GM12878 (cell line): ENCODE results near the gene BNIP5. TPM values are rescaled to one million over a fixed set of nuclear protein-coding genes. Genes with fewer than 3 reads are reported as not detected.

Source experiments
- ATAC-seq: fragments of 200-7000 bp; cut with Tn5 transposase; 3 replicates; pipeline ENCODE4 v1.9.1; 2020; ENCODE audit warnings: mild to moderate bottlenecking, moderate library complexity
- BruUV-seq: library from RNA; stranded (reverse); fragments of 400-500 nt; replicated peaks from 2 replicates; lab custom pipeline; 2021; lab: Mats Ljungman, UMichigan
- CTCF ChIA-PET: fragments of 300-600 bp; sonication (Branson Sonifier 250); formaldehyde crosslinking; extraction: SDS; loops from one replicate; lab custom pipeline; 2021; ENCODE audit warnings: inconsistent platforms; lab: Yijun Ruan, JAX
- POLR2A ChIA-PET: fragments of 350-600 bp; formaldehyde crosslinking; extraction: SDS; loops from one replicate; lab custom pipeline; 2021; ENCODE audit warnings: inconsistent platforms; lab: Charles Lee
- RAD21 ChIA-PET: fragments of 300-600 bp; sonication (Branson Sonifier 250); formaldehyde crosslinking; loops from one replicate; lab custom pipeline; 2023; ENCODE audit warnings: antibody characterized with exemption; ENCODE audit not compliant: unreplicated experiment; lab: Charles Lee
- SMC1A ChIA-PET: fragments of 300-600 bp; sonication (Branson Sonifier 250); formaldehyde crosslinking; loops from one replicate; lab custom pipeline; 2023; ENCODE audit not compliant: unreplicated experiment, uncharacterized antibody; lab: Charles Lee
- DNase-seq: peaks from one replicate; pipeline ENCODE4 v3.0.0-alpha.2; 2011; ENCODE audit warnings: low read depth, low spot score
- FAIRE-seq: peaks from 3 replicates; lab custom pipeline; 2011; peaks lifted over from hg19 to GRCh38; lab: Jason Lieb, UNC
- H2AFZ ChIP-seq: 2 replicates; pipeline ENCODE4 v1.6.0; 2011; ENCODE audit warnings: low read depth, low read length, control low read depth; ENCODE audit not compliant: control insufficient read depth
- H3K27ac ChIP-seq: 2 replicates; pipeline ENCODE4 v1.5.1; 2011; ENCODE audit warnings: control low read depth; ENCODE audit not compliant: control insufficient read depth, insufficient read depth
- H3K27me3 ChIP-seq, 2 experiments: replicated peaks in 1 of 2; 2 replicates each; pipeline versions ENCODE4 v1.6.0 to v1.6.1; 2011; ENCODE audit warnings: low read length in 1 of 2; ENCODE audit not compliant: control insufficient read depth in 2 of 2, insufficient read depth in 2 of 2
- H3K36me3 ChIP-seq, 2 experiments: 2 replicates each; pipeline ENCODE4 v1.5.1; 2011; ENCODE audit warnings: low read length in 1 of 2; ENCODE audit not compliant: control insufficient read depth in 2 of 2, insufficient read depth in 2 of 2
- H3K4me1 ChIP-seq: 2 replicates; pipeline ENCODE4 v1.6.1; 2011; ENCODE audit warnings: mild to moderate bottlenecking, low read length, moderate library complexity, mixed read lengths; ENCODE audit not compliant: control insufficient read depth, insufficient read depth
- H3K4me2 ChIP-seq: 2 replicates; pipeline ENCODE4 v1.6.0; 2011; ENCODE audit warnings: control low read depth; ENCODE audit not compliant: control insufficient read depth, insufficient read depth
- H3K4me3 ChIP-seq: fragments of 200-600 bp; sonication (generic); 2 replicates; pipeline ENCODE4 v1.5.1; 2016
- H3K79me2 ChIP-seq: 2 replicates; pipeline ENCODE4 v1.6.0; 2011; ENCODE audit warnings: low read length; ENCODE audit not compliant: control insufficient read depth, insufficient read depth
- H3K9ac ChIP-seq: 2 replicates; pipeline ENCODE4 v1.8.0; 2011; ENCODE audit warnings: low read length, control low read depth, mixed read lengths; ENCODE audit not compliant: control insufficient read depth, insufficient read depth
- H3K9me3 ChIP-seq: replicated peaks from 3 replicates; pipeline ENCODE4 v1.5.1; 2011; ENCODE audit warnings: mild to moderate bottlenecking, low read length; ENCODE audit not compliant: control insufficient read depth, insufficient read depth
- H4K20me1 ChIP-seq: 2 replicates; pipeline ENCODE4 v1.6.0; 2011; ENCODE audit not compliant: control insufficient read depth, insufficient read depth
- FOXM1 ChIP-seq: IDR thresholded peaks from 2 replicates; pipeline ENCODE4 v1.6.1; 2012; ENCODE audit warnings: low read depth, mild to moderate bottlenecking, inconsistent platforms, low read length, moderate library complexity
- HDGF ChIP-seq: fragments of 450-650 bp; IDR thresholded peaks from 2 replicates; pipeline ENCODE4 v1.6.1; 2016; ENCODE audit warnings: antibody characterized with exemption
- MEF2B ChIP-seq: fragments of 450-650 bp; IDR thresholded peaks from 2 replicates; pipeline ENCODE4 v1.6.1; 2018; ENCODE audit warnings: mild to moderate bottlenecking, moderate library complexity; ENCODE audit not compliant: partially characterized antibody, poor library complexity, severe bottlenecking
- WGBS: methylation state at CpG from one replicate; pipeline ENCODE4 v1.1.6; 2016; ENCODE audit warnings: low lambda C conversion rate; ENCODE audit not compliant: insufficient replicate concordance, insufficient coverage; ENCODE audit errors: missing lambda C conversion rate; 5-methylcytosine and 5-hydroxymethylcytosine counted together
- in situ Hi-C: fragments of 300-500 bp; cut with MboI; formaldehyde crosslinking; loops from 9 replicates; pipeline ENCODE4 v1.14.3; 2018; ENCODE audit warnings: mixed read lengths
- intact Hi-C: fragments of 100-400 bp; cut with micrococcal nuclease; formaldehyde crosslinking; loops from one replicate; pipeline ENCODE4 v1.14.2; 2022; ENCODE audit not compliant: unreplicated experiment
- polyA plus RNA-seq, 11 experiments: library from polyadenylated mRNA; depleted of rRNA in 4 of 11; unstranded in 6 of 11; stranded (reverse) in 5 of 11; fragments of >200 nt; fragmentation: Nextera tagmentation in 4 of 11; fragmentation: Illumina TruSeq in 1 of 11; extraction: Ambion mirVana in 4 of 11; extraction: Trizol in 1 of 11; gene quantifications; 1 replicate in 1 of 11; 2 replicates in 10 of 11; pipeline versions ENCODE4 v1.2.1 to v1.2.3, GENCODE V29; 2011 to 2016; ENCODE audit warnings: inconsistent platforms in 2 of 11, missing spikeins in 2 of 11, low read depth in 1 of 11
- total RNA-seq, 4 experiments: library from RNA; depleted of rRNA in 3 of 4; stranded (reverse); fragments of >200 nt in 3 of 4; fragmentation: Illumina TruSeq in 1 of 4; extraction: Trizol in 1 of 4; gene quantifications; 2 replicates each; pipeline versions ENCODE4 v1.2.1 to v1.2.3, GENCODE V29; 2013 to 2021
- TF ChIP-seq, protein P1 (sequence below): fragments of 450-650 bp; IDR thresholded peaks from 2 replicates; pipeline ENCODE4 v1.6.1; 2017; ENCODE audit warnings: low read depth, mild to moderate bottlenecking, moderate library complexity
- TF ChIP-seq, protein P2 (sequence below): fragments of 450-650 bp; IDR thresholded peaks from 2 replicates; pipeline ENCODE4 v1.6.1; 2017; ENCODE audit warnings: mild to moderate bottlenecking, moderate library complexity

The BNIP5 gene
- total and polyA plus RNA-seq, 10 of the 15 experiments (the other 5 are each of a cell fraction or from before 2014, with no cell fraction given) = 0.02 to 0.68 (median 0.05) TPM; not detected in 2

DNA sequence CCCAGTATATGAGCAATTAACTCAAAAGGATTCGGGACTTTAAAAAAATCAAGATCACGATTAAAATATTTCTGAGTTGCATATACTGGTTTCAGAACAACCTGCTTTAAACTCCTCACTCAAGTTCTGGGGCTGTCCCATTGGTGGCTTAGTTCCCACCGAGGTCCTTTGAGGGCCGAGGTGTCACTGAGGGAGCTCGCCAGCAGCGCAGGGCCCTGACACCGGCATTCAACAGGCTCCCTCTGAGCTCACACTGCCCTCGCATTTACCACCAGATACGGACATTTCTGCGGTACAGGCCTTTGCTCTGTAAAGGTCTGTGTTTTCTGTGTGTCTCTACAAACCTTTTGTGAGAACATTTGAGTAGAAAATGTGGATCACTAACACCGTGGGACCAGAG, 24.4 kb upstream of the BNIP5 start:
- POLR2A ChIA-PET = interaction anchor here (0.6 to 1.8 kb wide), 4 partner anchors 20 to 58 kb away, joined by 3 to 6 read pairs (median 4); no protein-coding TSS in a partner anchor
- BruUV-seq = no TSS peak
- intact Hi-C loops = no loop called here

DNA sequence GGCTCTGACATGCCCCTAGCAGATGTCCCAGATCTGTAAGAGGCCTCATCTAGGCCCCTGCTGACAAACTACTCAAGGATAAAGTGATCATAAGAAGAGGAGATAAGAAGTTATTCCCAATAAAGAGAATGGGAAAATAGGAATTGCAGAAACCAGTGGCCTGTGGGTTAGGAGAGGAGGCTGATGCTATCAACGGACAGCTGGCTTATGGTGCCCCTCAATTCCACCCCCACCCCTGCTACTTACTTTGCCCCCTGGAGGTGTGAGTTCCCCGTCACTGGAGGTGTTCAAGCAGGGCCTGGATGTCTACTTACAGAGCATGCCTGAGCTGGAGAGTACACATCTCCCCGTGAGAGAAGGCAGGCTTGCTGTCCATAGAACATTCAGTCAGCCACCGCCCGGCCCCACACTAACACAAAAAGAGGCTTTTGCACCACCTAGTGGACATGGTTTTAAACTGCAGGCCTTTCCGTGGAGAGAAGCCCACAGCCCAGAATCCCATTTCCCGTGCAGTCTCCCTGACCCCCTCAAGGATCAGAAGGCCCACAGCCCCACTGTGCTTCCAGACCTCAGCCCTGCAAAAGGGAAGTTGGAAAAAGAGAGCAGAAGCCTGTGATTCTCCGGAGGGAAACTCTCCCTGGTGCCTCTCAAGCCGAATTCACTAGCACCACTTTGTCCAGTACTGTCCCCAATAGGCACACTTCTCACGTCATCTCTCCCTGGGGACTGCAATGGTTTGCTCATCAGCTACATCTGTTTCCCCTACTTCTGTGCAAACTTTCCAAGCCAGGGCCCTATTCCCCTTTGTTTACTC, 23.8 kb upstream of the BNIP5 start:
- Histone ChIP-seq H3K79me2 (no peaks in the 10 kb centered on the region), H3K4me2 (peak overlapping the region; percentile 1; the same call in 1 of the 2 replicates), H3K4me3 (no peak overlapping the region), H4K20me1 (no peaks in the 10 kb centered on the region), H3K4me1 (peaks cover 36% of the 10 kb centered on the region), H3K9me3 (no peaks in the 10 kb centered on the region), H2AFZ (peak overlapping the region; percentile 75), H3K27me3 (no peaks in the 10 kb centered on the region), H3K27ac (no peak overlapping the region), H3K9ac (peak overlapping the region; percentile 32; the same call in 1 of the 2 replicates), H3K36me3 (no peaks in the 10 kb centered on the region)
- SMC1A ChIA-PET = interaction anchor here (0.8 to 19.6 kb wide), 15 partner anchors 8 to 332 kb away, joined by 3 to 386 read pairs (median 6); partner anchors contain the start of genes BNIP5, MAPK13 and MAPK14
- FAIRE-seq = peak; percentile 57
- ATAC-seq = peak; percentile 65
- DNase-seq = no peak
- CTCF ChIA-PET = interaction anchor here (0.6 to 17.3 kb wide), 21 partner anchors 9 to 422 kb away, joined by 3 to 483 read pairs (median 5); partner anchors contain the start of genes BNIP5, MAPK13 and MAPK14
- POLR2A ChIA-PET = interaction anchor here (0.7 to 3.1 kb wide), 6 partner anchors 13 to 332 kb away, joined by 3 to 30 read pairs (median 4); partner anchors contain the start of gene MAPK14
- RAD21 ChIA-PET = interaction anchor here (0.6 to 11.7 kb wide), 19 partner anchors 9 to 332 kb away, joined by 3 to 311 read pairs (median 5); partner anchors contain the start of genes BNIP5, MAPK13 and MAPK14
- BruUV-seq = no TSS peak
- WGBS = 12% methylated on average over 10 of the region's 10 CpGs
- intact Hi-C loops (loop anchor here (1.0 kb wide), 4 partner anchors 19 to 333 kb away; partner anchors contain the start of gene MAPK14), in situ Hi-C loops (no loop called here)
- TF ChIP-seq, protein P1, sequence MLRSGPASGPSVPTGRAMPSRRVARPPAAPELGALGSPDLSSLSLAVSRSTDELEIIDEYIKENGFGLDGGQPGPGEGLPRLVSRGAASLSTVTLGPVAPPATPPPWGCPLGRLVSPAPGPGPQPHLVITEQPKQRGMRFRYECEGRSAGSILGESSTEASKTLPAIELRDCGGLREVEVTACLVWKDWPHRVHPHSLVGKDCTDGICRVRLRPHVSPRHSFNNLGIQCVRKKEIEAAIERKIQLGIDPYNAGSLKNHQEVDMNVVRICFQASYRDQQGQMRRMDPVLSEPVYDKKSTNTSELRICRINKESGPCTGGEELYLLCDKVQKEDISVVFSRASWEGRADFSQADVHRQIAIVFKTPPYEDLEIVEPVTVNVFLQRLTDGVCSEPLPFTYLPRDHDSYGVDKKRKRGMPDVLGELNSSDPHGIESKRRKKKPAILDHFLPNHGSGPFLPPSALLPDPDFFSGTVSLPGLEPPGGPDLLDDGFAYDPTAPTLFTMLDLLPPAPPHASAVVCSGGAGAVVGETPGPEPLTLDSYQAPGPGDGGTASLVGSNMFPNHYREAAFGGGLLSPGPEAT = peak; percentile 44
- TF ChIP-seq, protein P2, sequence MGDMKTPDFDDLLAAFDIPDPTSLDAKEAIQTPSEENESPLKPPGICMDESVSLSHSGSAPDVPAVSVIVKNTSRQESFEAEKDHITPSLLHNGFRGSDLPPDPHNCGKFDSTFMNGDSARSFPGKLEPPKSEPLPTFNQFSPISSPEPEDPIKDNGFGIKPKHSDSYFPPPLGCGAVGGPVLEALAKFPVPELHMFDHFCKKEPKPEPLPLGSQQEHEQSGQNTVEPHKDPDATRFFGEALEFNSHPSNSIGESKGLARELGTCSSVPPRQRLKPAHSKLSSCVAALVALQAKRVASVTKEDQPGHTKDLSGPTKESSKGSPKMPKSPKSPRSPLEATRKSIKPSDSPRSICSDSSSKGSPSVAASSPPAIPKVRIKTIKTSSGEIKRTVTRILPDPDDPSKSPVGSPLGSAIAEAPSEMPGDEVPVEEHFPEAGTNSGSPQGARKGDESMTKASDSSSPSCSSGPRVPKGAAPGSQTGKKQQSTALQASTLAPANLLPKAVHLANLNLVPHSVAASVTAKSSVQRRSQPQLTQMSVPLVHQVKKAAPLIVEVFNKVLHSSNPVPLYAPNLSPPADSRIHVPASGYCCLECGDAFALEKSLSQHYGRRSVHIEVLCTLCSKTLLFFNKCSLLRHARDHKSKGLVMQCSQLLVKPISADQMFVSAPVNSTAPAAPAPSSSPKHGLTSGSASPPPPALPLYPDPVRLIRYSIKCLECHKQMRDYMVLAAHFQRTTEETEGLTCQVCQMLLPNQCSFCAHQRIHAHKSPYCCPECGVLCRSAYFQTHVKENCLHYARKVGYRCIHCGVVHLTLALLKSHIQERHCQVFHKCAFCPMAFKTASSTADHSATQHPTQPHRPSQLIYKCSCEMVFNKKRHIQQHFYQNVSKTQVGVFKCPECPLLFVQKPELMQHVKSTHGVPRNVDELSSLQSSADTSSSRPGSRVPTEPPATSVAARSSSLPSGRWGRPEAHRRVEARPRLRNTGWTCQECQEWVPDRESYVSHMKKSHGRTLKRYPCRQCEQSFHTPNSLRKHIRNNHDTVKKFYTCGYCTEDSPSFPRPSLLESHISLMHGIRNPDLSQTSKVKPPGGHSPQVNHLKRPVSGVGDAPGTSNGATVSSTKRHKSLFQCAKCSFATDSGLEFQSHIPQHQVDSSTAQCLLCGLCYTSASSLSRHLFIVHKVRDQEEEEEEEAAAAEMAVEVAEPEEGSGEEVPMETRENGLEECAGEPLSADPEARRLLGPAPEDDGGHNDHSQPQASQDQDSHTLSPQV = 0 out of 2 replicates have a peak, but pooled peaks have one; percentile 46

More for the DNA sequence above, 24.4 kb upstream of the BNIP5 start:
- Histone ChIP-seq H3K4me1 (peaks cover 42% of the 10 kb centered on the region), H3K79me2 (no peaks in the 10 kb centered on the region), H3K4me2 (no peak overlapping the region; the same call in 1 of the 2 replicates), H4K20me1 (no peaks in the 10 kb centered on the region), H3K4me3 (no peak overlapping the region), H3K36me3 (no peaks in the 10 kb centered on the region), H3K9ac (no peak overlapping the region), H2AFZ (no peak overlapping the region; the same call in 1 of the 2 replicates), H3K27ac (no peak overlapping the region), H3K27me3 (no peaks in the 10 kb centered on the region), H3K9me3 (no peaks in the 10 kb centered on the region)
- SMC1A ChIA-PET = interaction anchor here (0.7 to 19.6 kb wide), 12 partner anchors 8 to 332 kb away, joined by 3 to 386 read pairs (median 21); partner anchors contain the start of genes BNIP5, MAPK13, MAPK14 and SRSF3
- in situ Hi-C loops = no loop called here
- CTCF ChIA-PET = interaction anchor here (0.6 to 17.3 kb wide), 14 partner anchors 9 to 421 kb away, joined by 3 to 483 read pairs (median 6); partner anchors contain the start of genes BNIP5, MAPK13 and MAPK14
- DNase-seq = no peak
- 20% methylated on average over 11 of the region's 11 CpGs for WGBS
- ATAC-seq = no peak
- TF ChIP-seq HDGF = no peak
- TF ChIP-seq MEF2B = peak; percentile 51
- TF ChIP-seq FOXM1 = 0 out of 2 replicates have a peak, but pooled peaks have one; percentile 11
- FAIRE-seq = no peak
- RAD21 ChIA-PET = interaction anchor here (0.6 to 11.7 kb wide), 15 partner anchors 9 to 332 kb away, joined by 3 to 311 read pairs (median 5); partner anchors contain the start of genes BNIP5, MAPK13 and MAPK14
